ENCODE data around the gene ARMC2. TPM values are rescaled to one million over a fixed set of nuclear protein-coding genes. Genes with fewer than 3 reads are reported as not detected.

The ARMC2 gene
- total and polyA plus RNA-seq, 7 donors = 0.56 to 3.7 (median 2.0) TPM

- Histone ChIP-seq H3K27me3 (ENCODE audit: insufficient read depth in 3 of 3, low read length in 2 of 3) (no peaks in the 10 kb centered on the region), H3K4me1 (peaks cover 52% of the 10 kb centered on the region), H3K27ac (peak overlapping the region; percentile 97), H3K4me3 (peak overlapping the region; percentile 71), H3K36me3 (ENCODE audit: insufficient read depth in 1 of 2, low read depth in 1 of 2) (no peaks in the 10 kb centered on the region), H3K9me3 (no peaks in the 10 kb centered on the region)
- 8 to 18% (median 11%) methylated on average over 10 of the region's 10 CpGs for WGBS, 3 donors
- ATAC-seq (peak; percentile 4 to 43 (median 18)), DNase-seq (no peak)
- intact Hi-C loops (cut with DNase I) = loop anchor here (5.0 kb wide), 4 partner anchors 47 to 453 kb away; no protein-coding TSS in a partner anchor
- TF ChIP-seq CTCF (IDR thresholded peaks at IDR 0.05) = no peak
Measured at GRCh38 chr6:109009962-109010704, 161.9 kb downstream of the ARMC2 start.

GRCh38 chr6:109010705-109011102, 162.5 kb downstream of the ARMC2 start:
- TF ChIP-seq CTCF (IDR thresholded peaks at IDR 0.05) = no peak
- Histone ChIP-seq H3K4me3 (peak overlapping the region; percentile 71), H3K9me3 (no peaks in the 10 kb centered on the region), H3K27me3 (ENCODE audit: insufficient read depth in 3 of 3, low read length in 2 of 3) (no peaks in the 10 kb centered on the region), H3K27ac (peak overlapping the region; percentile 97), H3K36me3 (ENCODE audit: insufficient read depth in 1 of 2, low read depth in 1 of 2) (no peaks in the 10 kb centered on the region), H3K4me1 (peaks cover 51% of the 10 kb centered on the region)
- DNase-seq = no peak
- 37 to 66% (median 41%) methylated on average over 2 of the region's 2 CpGs for WGBS, 3 donors
- ATAC-seq = no peak
- intact Hi-C loops (cut with DNase I) = loop anchor here in 1 of 2 donors (5.0 kb wide), 1 partner anchor 47 kb away; no protein-coding TSS in a partner anchor

- Histone ChIP-seq H3K4me3 (no peak overlapping the region), H3K36me3 (ENCODE audit: insufficient read depth in 1 of 2, low read depth in 1 of 2) (no peaks in the 10 kb centered on the region), H3K27ac (peak overlapping the region; percentile 75), H3K27me3 (ENCODE audit: insufficient read depth in 3 of 3, low read length in 2 of 3) (no peaks in the 10 kb centered on the region), H3K9me3 (no peaks in the 10 kb centered on the region), H3K4me1 (peaks cover 47% of the 10 kb centered on the region)
- no peak for TF ChIP-seq CTCF (IDR thresholded peaks at IDR 0.05)
- 53% methylated on average over 2 of the region's 2 CpGs for WGBS, 3 donors
- ATAC-seq (no peak), DNase-seq (no peak)
- intact Hi-C loops (cut with DNase I) = loop anchor here in 1 of 2 donors (5.0 kb wide), 1 partner anchor 44 kb away; no protein-coding TSS in a partner anchor
Measured at GRCh38 chr6:109013656-109014305, 165.6 kb downstream of the ARMC2 start.

GRCh38 chr6:109014606-109015005, 166.4 kb downstream of the ARMC2 start:
- no peaks in the 10 kb centered on the region for H3K36me3 ChIP-seq (ENCODE audit: insufficient read depth in 1 of 2, low read depth in 1 of 2)
- H3K9me3 ChIP-seq = no peaks in the 10 kb centered on the region
- peak overlapping the region; percentile 75 for H3K27ac ChIP-seq
- 55 to 89% (median 82%) methylated on average over 2 of the region's 2 CpGs for WGBS, 3 donors
- ATAC-seq = no peak
- TF ChIP-seq CTCF (IDR thresholded peaks at IDR 0.05) = no peak
- intact Hi-C loops (cut with DNase I) = loop anchor here in 1 of 2 donors (5.0 kb wide), 1 partner anchor 43 kb away; no protein-coding TSS in a partner anchor
- no peak overlapping the region for H3K4me3 ChIP-seq
- H3K27me3 ChIP-seq (ENCODE audit: insufficient read depth in 3 of 3, low read length in 2 of 3) = no peaks in the 10 kb centered on the region
- H3K4me1 ChIP-seq = peaks cover 56% of the 10 kb centered on the region
- no peak for DNase-seq
